Endothelial cell of umbilical vein (primary cell): ENCODE results near the gene CUTA. TPM values are rescaled to one million over a fixed set of nuclear protein-coding genes. Genes with fewer than 3 reads are reported as not detected.

Source experiments
- BruUV-seq: library from RNA; stranded (reverse); fragments of 400-500 nt; replicated peaks from 2 replicates; lab custom pipeline; 2021; lab: Mats Ljungman, UMichigan
- CTCF ChIA-PET: fragments of 300-600, 350-600 bp; sonication (Branson Sonifier 250); formaldehyde crosslinking; loops from one replicate; lab custom pipeline; 2021; ENCODE audit warnings: antibody characterized with exemption, inconsistent platforms; lab: Charles Lee
- POLR2A ChIA-PET: fragments of 300-600, 350-600 bp; sonication (Branson Sonifier 250); formaldehyde crosslinking; loops from one replicate; lab custom pipeline; 2021; ENCODE audit warnings: antibody characterized with exemption, inconsistent platforms; lab: Charles Lee
- DNase-seq: peaks from one replicate; pipeline ENCODE4 v3.0.0-alpha.2; 2011; ENCODE audit warnings: low read depth, low spot score
- FAIRE-seq: peaks from 2 replicates; lab custom pipeline; 2011; peaks lifted over from hg19 to GRCh38; lab: Jason Lieb, UNC
- H2AFZ ChIP-seq: 2 replicates; pipeline ENCODE4 v1.6.0; 2012; ENCODE audit warnings: low read depth, low read length, control low read depth, inconsistent platforms
- H3K27ac ChIP-seq: 2 replicates; pipeline ENCODE4 v1.5.1; 2011; ENCODE audit warnings: low read depth, mild to moderate bottlenecking, control low read depth, low read length, moderate library complexity; ENCODE audit not compliant: insufficient read depth
- H3K27me3 ChIP-seq, 2 experiments: 2 replicates each; pipeline versions ENCODE4 v1.6.0 to v1.6.1; 2011; ENCODE audit warnings: low read length in 2 of 2, mixed read lengths in 1 of 2; ENCODE audit not compliant: control insufficient read depth in 2 of 2, insufficient read depth in 2 of 2
- H3K36me3 ChIP-seq, 2 experiments: 2 replicates in 1 of 2; 3 replicates in 1 of 2; pipeline ENCODE4 v1.5.1; 2011; ENCODE audit warnings: low read length in 2 of 2, mild to moderate bottlenecking in 1 of 2, moderate library complexity in 1 of 2; ENCODE audit not compliant: control insufficient read depth in 2 of 2, insufficient read depth in 2 of 2; ENCODE audit errors: extremely low read depth in 1 of 2
- H3K4me1 ChIP-seq: 3 replicates; pipeline ENCODE4 v1.5.1; 2011; ENCODE audit warnings: mild to moderate bottlenecking, low read length; ENCODE audit not compliant: control insufficient read depth, insufficient read depth; ENCODE audit errors: extremely low read depth
- H3K4me2 ChIP-seq: 2 replicates; pipeline ENCODE4 v1.6.1; 2011; ENCODE audit warnings: low read length, control low read depth, mixed read lengths; ENCODE audit not compliant: insufficient read depth
- H3K4me3 ChIP-seq, 3 experiments: fragments of 200-600 bp in 1 of 3; sonication (generic), shearing (Covaris generic) in 1 of 3; replicated peaks in 1 of 3; 2 replicates each; pipeline ENCODE4 v1.5.1; 2011 to 2016; ENCODE audit warnings: control low read depth in 3 of 3, low read length in 3 of 3, mild to moderate bottlenecking in 2 of 3, inconsistent platforms in 1 of 3, low read depth in 1 of 3, moderate library complexity in 1 of 3; ENCODE audit not compliant: insufficient read depth in 1 of 3
- H3K79me2 ChIP-seq: 2 replicates; pipeline ENCODE4 v1.6.0; 2012; ENCODE audit warnings: low read length, inconsistent platforms; ENCODE audit not compliant: control insufficient read depth, insufficient read depth
- H3K9ac ChIP-seq: replicated peaks from 2 replicates; pipeline ENCODE3; 2011; ENCODE audit warnings: low read length, control low read depth; ENCODE audit not compliant: insufficient read depth; ENCODE audit errors: extremely low read depth
- H3K9me1 ChIP-seq: replicated peaks from 3 replicates; pipeline ENCODE4 v1.6.0; 2011; ENCODE audit warnings: mild to moderate bottlenecking, low read length; ENCODE audit not compliant: control insufficient read depth, insufficient read depth; ENCODE audit errors: extremely low read depth
- H3K9me3 ChIP-seq: replicated peaks from 2 replicates; pipeline ENCODE4 v1.5.1; 2012; ENCODE audit warnings: low read length, inconsistent platforms; ENCODE audit not compliant: control insufficient read depth, insufficient read depth
- H4K20me1 ChIP-seq: replicated peaks from 2 replicates; pipeline ENCODE3; 2011; ENCODE audit warnings: mild to moderate bottlenecking, low read length; ENCODE audit not compliant: control insufficient read depth, insufficient read depth; ENCODE audit errors: extremely low read depth
- EZH2 ChIP-seq: IDR thresholded peaks from 2 replicates; pipeline ENCODE4 v1.6.1; 2012; ENCODE audit warnings: borderline replicate concordance, low read depth, mild to moderate bottlenecking, moderate library complexity, low read length, inconsistent platforms; ENCODE audit not compliant: severe bottlenecking
- FOS ChIP-seq: IDR thresholded peaks from 2 replicates; pipeline ENCODE4 v1.6.1; 2011; ENCODE audit warnings: mild to moderate bottlenecking, low read length, moderate library complexity, borderline replicate concordance; ENCODE audit not compliant: insufficient read depth
- GATA2 ChIP-seq: IDR thresholded peaks from 2 replicates; pipeline ENCODE4 v1.7.0; 2011; ENCODE audit warnings: low read depth, mild to moderate bottlenecking, moderate library complexity, mixed read lengths, low read length; ENCODE audit not compliant: insufficient read length, insufficient read depth
- JUN ChIP-seq: IDR thresholded peaks from 2 replicates; pipeline ENCODE4 v1.6.1; 2011; ENCODE audit warnings: borderline replicate concordance, low read depth; ENCODE audit not compliant: insufficient read length, insufficient read depth
- MAX ChIP-seq: IDR thresholded peaks from 2 replicates; pipeline ENCODE4 v1.6.1; 2011; ENCODE audit not compliant: insufficient read depth, insufficient read length
- MYC ChIP-seq: IDR thresholded peaks from one replicate; pipeline ENCODE4 v1.6.1; 2011; ENCODE audit warnings: mild to moderate bottlenecking, low read depth, low read length
- POLR2A ChIP-seq: IDR thresholded peaks from 2 replicates; pipeline ENCODE4 v1.6.1; 2012; ENCODE audit warnings: low read depth, mild to moderate bottlenecking, control low read depth, low read length
- POLR2AphosphoS5 ChIP-seq: IDR thresholded peaks from 2 replicates; pipeline ENCODE4 v1.6.1; 2012; ENCODE audit warnings: low read depth, mild to moderate bottlenecking, control low read depth, low read length, moderate library complexity; ENCODE audit not compliant: insufficient read depth
- dilution Hi-C: fragments of 300-500 bp; cut with MboI; formaldehyde crosslinking; loops from one replicate; pipeline ENCODE4 v1.15.0; 2019; ENCODE audit warnings: low sequenced_read_pairs; ENCODE audit not compliant: extremely low pct_ligation_motif_present
- intact Hi-C: fragments of 100-400 bp; cut with micrococcal nuclease; formaldehyde crosslinking; loops from one replicate; pipeline ENCODE4 v1.10.0; 2022
- polyA plus RNA-seq, 4 experiments: library from polyadenylated mRNA; depleted of rRNA in 3 of 4; stranded (reverse) in 3 of 4; unstranded in 1 of 4; fragments of >200 nt; gene quantifications; 2 replicates each; pipeline versions ENCODE4 v1.2.1 to v1.2.3, GENCODE V29; 2011 to 2012; ENCODE audit warnings: missing spikeins in 1 of 4
- total RNA-seq: library from RNA; stranded (reverse); gene quantifications from 2 replicates; pipeline ENCODE4 v1.2.3, GENCODE V29; 2021
- TF ChIP-seq, protein P1 (sequence below), 2 donors: IDR thresholded peaks; 1 replicate in 1 of 2; 2 replicates in 1 of 2; pipeline ENCODE4 v1.5.1; 2011; ENCODE audit warnings: low read length in 2 of 2, mild to moderate bottlenecking in 2 of 2, moderate library complexity in 2 of 2, control low read depth in 1 of 2, inconsistent platforms in 1 of 2, low read depth in 1 of 2; ENCODE audit not compliant: insufficient read depth in 1 of 2; ENCODE audit errors: extremely low read depth in 1 of 2

CUTA gene
- total and polyA plus RNA-seq, 2 donors (not counting 3 experiments of a cell fraction or from before 2014, with no cell fraction given): 133 to 202 TPM

DNA sequence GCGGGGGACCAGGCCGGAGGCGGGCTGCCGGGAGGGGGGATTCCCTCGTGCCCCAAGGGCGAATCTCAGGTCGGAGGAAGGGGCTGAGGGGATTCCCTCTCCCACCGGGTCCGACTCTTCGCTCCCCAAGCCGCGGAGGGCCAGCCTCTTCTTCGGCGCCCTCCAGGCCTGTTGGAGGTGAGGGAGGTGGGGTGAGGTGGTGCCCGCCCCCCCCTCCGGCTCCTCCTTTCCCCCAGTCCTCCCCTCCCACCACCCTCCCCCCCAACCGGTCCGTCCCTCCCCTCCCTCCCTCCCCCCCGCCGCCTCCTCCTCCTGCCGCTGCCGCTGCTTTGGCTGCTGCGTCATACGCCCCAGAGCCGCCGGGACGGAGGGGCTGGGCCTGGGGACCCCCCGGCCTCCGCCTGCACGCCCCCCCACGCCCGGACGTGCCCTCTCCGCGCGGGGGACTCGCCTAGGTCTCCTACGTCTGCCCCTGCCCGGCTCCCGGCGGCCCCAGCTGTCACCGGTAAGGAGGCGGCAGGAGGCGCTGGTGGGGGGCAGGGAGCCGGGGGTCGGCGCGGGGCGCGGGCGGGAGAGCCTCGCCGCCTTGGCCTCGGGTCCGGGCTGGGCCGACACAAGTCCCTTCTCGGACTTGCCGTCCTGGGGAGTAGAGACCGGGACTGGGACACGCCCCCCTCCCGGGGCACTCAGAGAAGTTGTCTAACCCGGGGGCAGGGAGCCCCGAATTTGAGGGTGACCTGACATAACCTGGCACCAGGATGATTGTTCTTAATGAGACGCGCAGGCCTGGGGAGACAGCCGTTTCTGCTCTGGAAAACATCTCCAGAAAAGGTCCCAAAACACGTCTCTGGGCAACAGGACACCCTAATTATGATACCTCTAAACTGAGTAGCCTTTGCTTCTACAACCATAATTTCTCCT lies 6.9 kb downstream of the CUTA start, which contains the start of gene PHF1:
Gene PHF1, plus strand, starts transcription at position 304 of the 921 bp plus-strand sequence. CDS start 1,250 bp downstream, outside the sequence.
- Histone ChIP-seq H3K4me1 (peaks cover 10% of the 10 kb centered on the region), H3K27me3 (no peaks in the 10 kb centered on the region), H3K4me2 (peak within 1 kb of the TSS; percentile 86), H4K20me1 (no peaks in the 10 kb centered on the region), H3K9ac (peak within 1 kb of the TSS; percentile 77), H2AFZ (peak within 1 kb of the TSS; percentile 96), H3K9me1 (no peaks in the 10 kb centered on the region), H3K36me3 (peaks cover 4 to 25% of the 10 kb centered on the region in 2 experiments), H3K27ac (peak within 1 kb of the TSS; percentile 73), H3K79me2 (peaks cover 2% of the 10 kb centered on the region), H3K9me3 (no peaks in the 10 kb centered on the region), H3K4me3 (peak within 1 kb of the TSS; percentile 73 to 85 (median 78))
- FAIRE-seq: no peak
- CTCF ChIA-PET: interaction anchor here (0.6 to 1.9 kb wide), 3 partner anchors 14 to 213 kb away, joined by 3 to 6 read pairs (median 4); no protein-coding TSS in a partner anchor
- peak; percentile 46 for DNase-seq
- BruUV-seq: no TSS peak
- dilution Hi-C loops (no loop called here), intact Hi-C loops (loop anchor here (1.0 to 10.0 kb wide), 6 partner anchors 7 to 436 kb away; partner anchors contain the start of genes CUTA, KIFC1, RXRB and SLC39A7)
- TF ChIP-seq, protein P1, sequence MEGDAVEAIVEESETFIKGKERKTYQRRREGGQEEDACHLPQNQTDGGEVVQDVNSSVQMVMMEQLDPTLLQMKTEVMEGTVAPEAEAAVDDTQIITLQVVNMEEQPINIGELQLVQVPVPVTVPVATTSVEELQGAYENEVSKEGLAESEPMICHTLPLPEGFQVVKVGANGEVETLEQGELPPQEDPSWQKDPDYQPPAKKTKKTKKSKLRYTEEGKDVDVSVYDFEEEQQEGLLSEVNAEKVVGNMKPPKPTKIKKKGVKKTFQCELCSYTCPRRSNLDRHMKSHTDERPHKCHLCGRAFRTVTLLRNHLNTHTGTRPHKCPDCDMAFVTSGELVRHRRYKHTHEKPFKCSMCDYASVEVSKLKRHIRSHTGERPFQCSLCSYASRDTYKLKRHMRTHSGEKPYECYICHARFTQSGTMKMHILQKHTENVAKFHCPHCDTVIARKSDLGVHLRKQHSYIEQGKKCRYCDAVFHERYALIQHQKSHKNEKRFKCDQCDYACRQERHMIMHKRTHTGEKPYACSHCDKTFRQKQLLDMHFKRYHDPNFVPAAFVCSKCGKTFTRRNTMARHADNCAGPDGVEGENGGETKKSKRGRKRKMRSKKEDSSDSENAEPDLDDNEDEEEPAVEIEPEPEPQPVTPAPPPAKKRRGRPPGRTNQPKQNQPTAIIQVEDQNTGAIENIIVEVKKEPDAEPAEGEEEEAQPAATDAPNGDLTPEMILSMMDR (IDR thresholded peaks at IDR 0.05; ENCODE audit: extremely low read depth in 1 of 2, insufficient read depth in 1 of 2, low read depth in 1 of 2, low read length in 2 of 2): no peak
- no peak for TF ChIP-seq POLR2AphosphoS5
- no peak for TF ChIP-seq GATA2
- TF ChIP-seq FOS: no peak
- no peak for TF ChIP-seq EZH2
- no peak for TF ChIP-seq POLR2A
- TF ChIP-seq MAX: no peak
- TF ChIP-seq JUN: no peak
- TF ChIP-seq MYC: no peak
- POLR2A ChIA-PET: no interaction called here
